B cell (primary cell): Measurements from ENCODE around the gene EIF4G1. TPM values are rescaled to one million over a fixed set of nuclear protein-coding genes. Genes with fewer than 3 reads are reported as not detected.
A peak's percentile ranks its signal among the peaks of the same experiment; 100 is the strongest.

Experiments used
- ATAC-seq: fragments of 200-7000 bp; cut with Tn5 transposase; one replicate; pipeline ENCODE4 v1.10.0; 2021; ENCODE audit warnings: low read depth, mild to moderate bottlenecking, moderate number of reproducible peaks, moderate library complexity
- CTCF ChIA-PET: fragments of 350-600 bp; sonication (Branson Sonifier 250); formaldehyde crosslinking; loops from one replicate; lab custom pipeline; 2021; ENCODE audit warnings: antibody characterized with exemption, inconsistent platforms; lab: Charles Lee
- POLR2A ChIA-PET: fragments of 350-600 bp; sonication (Branson Sonifier 250); formaldehyde crosslinking; loops from one replicate; lab custom pipeline; 2021; ENCODE audit warnings: antibody characterized with exemption; lab: Charles Lee
- DNase-seq: peaks from one replicate; pipeline ENCODE4 v3.0.0; 2013
- H2AFZ ChIP-seq: 2 replicates; pipeline ENCODE4 v1.6.1; 2012; ENCODE audit warnings: mild to moderate bottlenecking, low read depth, low read length; ENCODE audit not compliant: insufficient read depth, poor library complexity, severe bottlenecking
- H3K27ac ChIP-seq, 2 donors: 1 replicate in 1 of 2; 2 replicates in 1 of 2; pipeline ENCODE4 v1.5.1; 2012 to 2013; ENCODE audit warnings: low read length in 2 of 2, mild to moderate bottlenecking in 2 of 2, moderate library complexity in 1 of 2
- H3K27me3 ChIP-seq, 4 experiments: fragments of 200-600 bp in 1 of 4; sonication (generic) in 1 of 4; replicated peaks in 1 of 4; 1 replicate in 2 of 4; 2 replicates in 2 of 4; pipeline versions ENCODE4 v1.6.1 to v1.7.0; 2013 to 2016; ENCODE audit warnings: low read length in 3 of 4, mild to moderate bottlenecking in 2 of 4, mixed read lengths in 1 of 4, moderate library complexity in 1 of 4; ENCODE audit not compliant: insufficient read depth in 4 of 4, control insufficient read depth in 3 of 4; ENCODE audit errors: control extremely low read depth in 1 of 4
- H3K36me3 ChIP-seq, 2 experiments: replicated peaks in 1 of 2; 1 replicate in 1 of 2; 2 replicates in 1 of 2; pipeline versions ENCODE4 v1.6.1 to v1.7.1; 2013; ENCODE audit warnings: low read length in 1 of 2; ENCODE audit not compliant: insufficient read depth in 2 of 2, control insufficient read depth in 1 of 2; ENCODE audit errors: control extremely low read depth in 1 of 2, extremely low read depth in 1 of 2
- H3K4me1 ChIP-seq, 2 donors: fragments of 200-600 bp in 1 of 2; sonication (generic) in 1 of 2; 1 replicate in 1 of 2; 2 replicates in 1 of 2; pipeline versions ENCODE4 v1.5.1 to v1.6.1; 2013 to 2017; ENCODE audit warnings: low read length in 2 of 2; ENCODE audit not compliant: control insufficient read depth in 2 of 2, insufficient read depth in 2 of 2
- H3K4me2 ChIP-seq: replicated peaks from 2 replicates; pipeline ENCODE3; 2012; ENCODE audit warnings: mild to moderate bottlenecking, low read depth, low read length; ENCODE audit not compliant: poor library complexity, severe bottlenecking
- H3K4me3 ChIP-seq, 5 experiments: fragments of 200-600 bp in 1 of 5; sonication (generic) in 1 of 5; 1 replicate in 3 of 5; 2 replicates in 2 of 5; pipeline versions ENCODE4 v1.5.1 to v1.7.0; 2011 to 2016; ENCODE audit warnings: low read length in 4 of 5, mild to moderate bottlenecking in 4 of 5, low read depth in 2 of 5, control low read depth in 1 of 5, moderate library complexity in 1 of 5; ENCODE audit not compliant: insufficient read depth in 1 of 5; ENCODE audit errors: control extremely low read depth in 1 of 5, extremely low read depth in 1 of 5
- H3K79me2 ChIP-seq: fragments of 200-600 bp; sonication (generic); one replicate; pipeline ENCODE4 v1.6.0; 2016; ENCODE audit warnings: low read length; ENCODE audit not compliant: control insufficient read depth, insufficient read depth
- H3K9ac ChIP-seq: fragments of 200-600 bp; sonication (generic); 2 replicates; pipeline ENCODE4 v1.6.1; 2017; ENCODE audit warnings: mild to moderate bottlenecking, low read length, moderate library complexity
- H3K9me3 ChIP-seq, 3 donors: one replicate each; pipeline versions ENCODE4 v1.6.1 to v1.7.1; 2013; ENCODE audit warnings: low read length in 2 of 3; ENCODE audit not compliant: control insufficient read depth in 2 of 3, insufficient read depth in 1 of 3; ENCODE audit errors: control extremely low read depth in 1 of 3
- H4K20me1 ChIP-seq: 2 replicates; pipeline ENCODE4 v1.6.0; 2012; ENCODE audit warnings: mild to moderate bottlenecking, low read length; ENCODE audit not compliant: insufficient read depth, control insufficient read depth, poor library complexity, severe bottlenecking
- H3K27ac Mint-ChIP-seq: one replicate; pipeline ENCODE4 v1.8.0; 2021; ENCODE audit warnings: mixed read lengths
- H3K27me3 Mint-ChIP-seq: one replicate; pipeline ENCODE4 v1.8.0; 2021; ENCODE audit warnings: mixed read lengths
- H3K4me1 Mint-ChIP-seq: one replicate; pipeline ENCODE4 v1.8.0; 2021; ENCODE audit warnings: mixed read lengths
- H3K4me3 Mint-ChIP-seq: one replicate; pipeline ENCODE4 v1.8.0; 2021; ENCODE audit warnings: mixed read lengths
- H3K9me3 Mint-ChIP-seq: one replicate; pipeline ENCODE4 v1.8.0; 2022; ENCODE audit warnings: mixed read lengths; ENCODE audit not compliant: insufficient read depth
- CTCF ChIP-seq: fragments of 200-600 bp; IDR thresholded peaks from one replicate; pipeline ENCODE4 v1.8.0; 2022; ENCODE audit warnings: antibody characterized with exemption, mild to moderate bottlenecking
- EZH2 ChIP-seq: IDR thresholded peaks from 2 replicates; pipeline ENCODE4 v1.6.1; 2012; ENCODE audit warnings: borderline replicate concordance, low read depth, mild to moderate bottlenecking, moderate library complexity, low read length; ENCODE audit not compliant: insufficient read depth, poor library complexity, severe bottlenecking
- WGBS: methylation state at CpG from one replicate; pipeline ENCODE4 v1.1.5; 2013; ENCODE audit warnings: missing lambda C conversion rate; ENCODE audit not compliant: insufficient coverage; 5-methylcytosine and 5-hydroxymethylcytosine counted together
- intact Hi-C: fragments of 100-400 bp; cut with micrococcal nuclease; formaldehyde crosslinking; loops from one replicate; pipeline ENCODE4 v1.10.0; 2022
- polyA plus RNA-seq: library from polyadenylated mRNA; depleted of rRNA; stranded (reverse); fragments of >200 nt; gene quantifications from 2 replicates; pipeline ENCODE4 v1.2.3, GENCODE V29; 2012
- total RNA-seq, 2 donors: library from RNA; stranded (reverse); fragments of 120-200 nt in 1 of 2; gene quantifications; 1 replicate in 1 of 2; 2 replicates in 1 of 2; pipeline versions ENCODE4 v1.2.3 to v1.2.4, GENCODE V29; 2013 to 2022

The EIF4G1 gene
- total and polyA plus RNA-seq, 2 donors (not counting 1 experiment from before 2014, with no cell fraction given): 65.8 to 160 TPM

DNA sequence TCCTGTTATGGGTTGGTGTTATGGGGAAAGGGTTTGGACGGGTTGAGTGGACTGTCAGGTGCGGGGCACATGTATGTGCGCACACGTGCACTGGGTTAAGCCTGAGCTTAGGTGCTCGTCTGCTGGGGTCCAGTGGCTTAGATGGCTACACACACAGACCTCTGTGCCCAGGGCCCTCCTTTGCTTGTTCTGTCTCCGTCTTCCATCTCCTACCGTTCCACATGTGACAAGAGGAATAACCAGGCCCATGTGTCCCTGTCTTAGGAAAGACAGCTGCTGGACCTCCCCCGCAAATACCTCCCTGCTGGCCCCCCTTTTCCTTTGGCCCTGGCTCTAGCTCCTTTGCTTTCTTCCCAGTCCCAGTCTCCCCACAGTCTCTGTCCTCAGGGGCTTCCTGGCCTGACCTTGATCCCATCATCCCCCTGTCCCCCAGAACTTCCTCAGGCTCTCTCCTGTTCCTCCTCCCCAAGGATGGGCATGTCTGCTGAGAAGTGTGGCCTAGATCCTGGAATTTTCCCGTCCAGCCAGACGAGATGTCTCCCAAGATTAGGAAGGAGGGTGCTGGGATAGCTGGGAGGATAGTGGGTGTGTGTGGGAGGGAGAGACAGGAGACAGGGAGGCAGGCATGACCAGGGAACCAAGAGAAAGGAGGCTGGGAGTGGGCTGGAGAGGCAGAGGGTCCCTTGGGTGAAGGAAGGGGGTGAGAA is 64.4 kb downstream of the EIF4G1 start:
- peaks cover 18% of the 10 kb centered on the region for H3K4me1 Mint-ChIP-seq
- Histone ChIP-seq H3K27me3 (peaks cover 0 to 66% (median 24%) of the 10 kb centered on the region in 4 experiments), H3K27ac (no peak overlapping the region), H3K9ac (no peak overlapping the region), H3K9me3 (peaks cover 0 to 5% (median 0%) of the 10 kb centered on the region in 3 donors), H4K20me1 (no peaks in the 10 kb centered on the region), H3K4me1 (peaks cover 13 to 15% of the 10 kb centered on the region in 2 donors), H3K79me2 (no peaks in the 10 kb centered on the region), H3K4me3 (no peak overlapping the region), H2AFZ (no peak overlapping the region), H3K36me3 (no peaks in the 10 kb centered on the region), H3K4me2 (no peak overlapping the region)
- 90% methylated on average over 10 of the region's 10 CpGs for WGBS
- TF ChIP-seq CTCF (no peak), EZH2 (no peak)
- ChIA-PET POLR2A (no interaction called here), CTCF (interaction anchor here (1.5 kb wide), 1 partner anchor 10 kb away, joined by 3 read pairs; no protein-coding TSS in a partner anchor)
- no peaks in the 10 kb centered on the region for H3K9me3 Mint-ChIP-seq
- peak overlapping the region; percentile 79 for H3K4me3 Mint-ChIP-seq
- no peak overlapping the region for H3K27ac Mint-ChIP-seq
- ATAC-seq (no peak), DNase-seq (no peak)
- intact Hi-C loops: no loop called here
- peaks cover 59% of the 10 kb centered on the region for H3K27me3 Mint-ChIP-seq
